ENCODE data around the gene TRIM61.

The TRIM61 gene

DNA sequence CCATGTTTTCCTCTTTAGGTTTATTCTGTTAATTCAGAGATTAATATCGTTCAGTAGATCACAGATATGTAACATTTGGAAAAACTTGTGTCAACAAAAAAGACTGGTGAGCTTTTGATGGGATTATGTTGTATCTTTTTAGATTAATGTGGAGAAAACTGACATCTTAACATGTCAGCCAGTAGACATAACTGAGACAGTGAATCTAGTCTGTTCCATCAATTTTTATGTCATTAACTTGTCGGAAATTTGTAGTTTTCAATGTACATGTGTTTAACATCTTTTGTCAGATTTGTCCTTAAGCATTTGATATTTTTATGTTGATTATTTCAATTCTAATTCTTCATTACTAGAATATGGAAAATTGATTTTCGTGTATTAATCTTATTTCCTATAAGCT is 58.5 kb downstream of the TRIM61 start:
- peaks cover 14% of the 10 kb centered on the region for H3K9me3 Mint-ChIP-seq
- no peak overlapping the region for H3K4me3 Mint-ChIP-seq
- TF ChIP-seq, protein P1, sequence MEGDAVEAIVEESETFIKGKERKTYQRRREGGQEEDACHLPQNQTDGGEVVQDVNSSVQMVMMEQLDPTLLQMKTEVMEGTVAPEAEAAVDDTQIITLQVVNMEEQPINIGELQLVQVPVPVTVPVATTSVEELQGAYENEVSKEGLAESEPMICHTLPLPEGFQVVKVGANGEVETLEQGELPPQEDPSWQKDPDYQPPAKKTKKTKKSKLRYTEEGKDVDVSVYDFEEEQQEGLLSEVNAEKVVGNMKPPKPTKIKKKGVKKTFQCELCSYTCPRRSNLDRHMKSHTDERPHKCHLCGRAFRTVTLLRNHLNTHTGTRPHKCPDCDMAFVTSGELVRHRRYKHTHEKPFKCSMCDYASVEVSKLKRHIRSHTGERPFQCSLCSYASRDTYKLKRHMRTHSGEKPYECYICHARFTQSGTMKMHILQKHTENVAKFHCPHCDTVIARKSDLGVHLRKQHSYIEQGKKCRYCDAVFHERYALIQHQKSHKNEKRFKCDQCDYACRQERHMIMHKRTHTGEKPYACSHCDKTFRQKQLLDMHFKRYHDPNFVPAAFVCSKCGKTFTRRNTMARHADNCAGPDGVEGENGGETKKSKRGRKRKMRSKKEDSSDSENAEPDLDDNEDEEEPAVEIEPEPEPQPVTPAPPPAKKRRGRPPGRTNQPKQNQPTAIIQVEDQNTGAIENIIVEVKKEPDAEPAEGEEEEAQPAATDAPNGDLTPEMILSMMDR (IDR thresholded peaks at IDR 0.05), result no peak
- no peaks in the 10 kb centered on the region for H3K4me1 Mint-ChIP-seq
- no peak for DNase-seq
- H3K27me3 Mint-ChIP-seq (ENCODE audit: low read depth, poor library complexity), result peaks cover 2% of the 10 kb centered on the region
- H3K27ac Mint-ChIP-seq, result no peak overlapping the region
- H3K36me3 Mint-ChIP-seq (ENCODE audit: low read depth), result no peaks in the 10 kb centered on the region
